ENCODE data around the gene BTRC. TPM values are rescaled to one million over a fixed set of nuclear protein-coding genes. Genes with fewer than 3 reads are reported as not detected.

Gene BTRC
- total and polyA plus RNA-seq, 8 donors: 3.5 to 14.5 (median 4.7) TPM

DNA sequence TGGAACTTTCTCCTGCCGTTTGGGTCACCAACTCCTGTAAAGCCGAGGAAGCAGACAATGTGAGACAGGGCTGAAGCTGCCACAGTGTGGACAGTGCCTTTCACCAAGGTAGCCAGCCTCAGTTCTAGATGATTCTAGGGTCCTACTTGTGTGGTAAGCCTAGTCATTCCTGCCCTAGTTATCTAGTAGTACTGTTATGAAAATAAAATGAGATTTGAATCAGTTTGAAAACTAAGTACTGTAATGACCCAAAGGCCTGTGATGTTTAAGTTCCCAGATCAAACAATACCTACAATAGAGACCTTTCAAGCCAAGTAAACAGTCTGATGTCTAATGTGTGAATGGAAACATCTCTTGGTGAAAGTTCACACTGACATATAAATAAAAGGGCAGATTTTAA lies 197.0 kb downstream of the BTRC start:
- no peak for DNase-seq
- Histone ChIP-seq H3K9me3 (no peaks in the 10 kb centered on the region), H3K27me3 (no peaks in the 10 kb centered on the region), H3K4me3 (no peak overlapping the region), H3K4me1 (peaks cover 0 to 14% (median 6%) of the 10 kb centered on the region in 4 donors), H3K36me3 (peaks cover 6 to 54% (median 46%) of the 10 kb centered on the region in 4 donors), H3K27ac (no peak overlapping the region)
- TF ChIP-seq POLR2AphosphoS5 (IDR thresholded peaks at IDR 0.05) (no peak), EP300 (IDR thresholded peaks at IDR 0.05) (no peak), CTCF (IDR thresholded peaks at IDR 0.05) (no peak), POLR2A (IDR thresholded peaks at IDR 0.05) (no peak)
- intact Hi-C loops (cut with DNase I; ENCODE audit: low total_unique reads): no loop called here
- WGBS, 5 donors: 85 to 93% (median 89%) methylated on average over 2 of the region's 2 CpGs

DNA sequence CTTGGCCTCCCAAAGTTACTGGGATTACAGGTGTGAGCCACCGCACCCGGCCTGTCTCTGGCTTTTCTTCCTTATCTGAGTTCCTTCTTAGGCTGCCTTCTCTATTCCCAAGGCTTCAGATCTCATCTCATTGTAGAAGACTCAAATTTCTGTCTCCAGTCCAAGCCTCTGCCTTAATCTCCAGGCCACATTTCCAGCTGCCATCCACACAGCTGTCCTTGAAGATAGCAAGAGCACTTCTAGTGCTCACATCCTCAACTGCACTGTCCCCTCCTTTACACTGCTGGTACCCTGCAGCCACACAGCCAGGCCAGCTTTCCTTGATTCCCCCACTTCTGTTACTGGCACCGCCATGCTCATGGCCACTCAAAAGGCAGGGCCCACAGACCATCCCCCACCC lies 198.5 kb downstream of the BTRC start:
- H3K9me3 ChIP-seq: no peaks in the 10 kb centered on the region
- no peak for DNase-seq
- TF ChIP-seq CTCF (IDR thresholded peaks at IDR 0.05): no peak
- TF ChIP-seq EP300 (IDR thresholded peaks at IDR 0.05): no peak
- no peak for TF ChIP-seq POLR2AphosphoS5 (IDR thresholded peaks at IDR 0.05)
- TF ChIP-seq POLR2A (IDR thresholded peaks at IDR 0.05): no peak
- WGBS, 5 donors: 91 to 98% (median 95%) methylated on average over 3 of the region's 3 CpGs
- intact Hi-C loops (cut with DNase I; ENCODE audit: low total_unique reads): no loop called here
- H3K36me3 ChIP-seq: peaks cover 6 to 57% (median 46%) of the 10 kb centered on the region in 4 donors
- peaks cover 0 to 14% (median 6%) of the 10 kb centered on the region in 4 donors for H3K4me1 ChIP-seq
- no peak overlapping the region for H3K4me3 ChIP-seq
- H3K27me3 ChIP-seq: no peaks in the 10 kb centered on the region
- H3K27ac ChIP-seq: no peak overlapping the region

DNA sequence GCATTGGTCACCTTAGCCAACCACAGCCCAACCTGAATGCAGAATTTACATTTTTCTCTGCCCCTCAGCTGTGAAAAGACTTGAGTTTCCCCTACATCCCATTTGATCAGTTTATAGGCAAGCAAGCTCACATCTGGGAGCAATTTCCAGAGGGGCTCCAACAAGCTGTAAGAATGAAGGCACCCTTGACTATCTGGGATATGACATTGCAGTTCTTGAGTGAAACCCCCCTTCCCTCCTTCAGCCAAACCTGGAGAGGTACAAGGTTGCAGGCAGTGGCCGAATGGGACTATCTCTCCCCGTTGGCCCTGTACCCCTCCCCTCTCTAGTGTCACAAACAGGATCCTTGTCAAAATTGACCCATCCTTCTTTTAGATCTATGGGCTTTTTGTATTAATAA lies 203.6 kb downstream of the BTRC start:
- no peaks in the 10 kb centered on the region for H3K4me1 ChIP-seq
- H3K9me3 ChIP-seq: no peaks in the 10 kb centered on the region
- H3K27me3 ChIP-seq: peaks cover 0 to 29% (median 0%) of the 10 kb centered on the region in 3 donors
- no peak overlapping the region for H3K4me3 ChIP-seq
- DNase-seq: no peak
- intact Hi-C loops (cut with DNase I; ENCODE audit: low total_unique reads): no loop called here
- 82 to 86% (median 83%) methylated on average over 2 of the region's 2 CpGs for WGBS, 5 donors
- peaks cover 6 to 37% (median 26%) of the 10 kb centered on the region in 4 donors for H3K36me3 ChIP-seq
- H3K27ac ChIP-seq: no peak overlapping the region
- TF ChIP-seq POLR2A (IDR thresholded peaks at IDR 0.05) (no peak), EP300 (IDR thresholded peaks at IDR 0.05) (no peak), CTCF (IDR thresholded peaks at IDR 0.05) (no peak), POLR2AphosphoS5 (IDR thresholded peaks at IDR 0.05) (no peak)

DNA sequence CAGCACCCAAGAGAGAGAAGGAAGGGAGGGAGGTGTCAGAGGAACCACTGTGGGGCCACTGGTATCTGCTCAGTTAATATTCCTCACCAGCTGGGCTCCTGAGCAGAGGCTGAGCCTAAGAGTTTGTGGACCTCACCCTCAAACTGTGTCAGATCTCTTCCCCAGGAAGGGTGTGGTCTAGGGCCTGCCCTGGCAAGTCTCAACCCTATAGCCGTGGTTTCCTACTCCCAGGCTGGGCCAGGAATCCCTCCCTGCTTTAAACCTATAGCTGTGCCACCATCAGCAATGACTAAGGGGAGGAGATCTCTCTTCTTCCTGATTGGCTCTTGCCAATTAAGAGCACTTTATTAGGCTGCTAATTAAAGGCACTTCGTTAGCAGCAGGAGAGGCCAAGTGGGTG lies 204.2 kb downstream of the BTRC start:
- TF ChIP-seq CTCF (IDR thresholded peaks at IDR 0.05): no peak
- TF ChIP-seq EP300 (IDR thresholded peaks at IDR 0.05): no peak
- no peak for TF ChIP-seq POLR2AphosphoS5 (IDR thresholded peaks at IDR 0.05)
- TF ChIP-seq POLR2A (IDR thresholded peaks at IDR 0.05): no peak
- Histone ChIP-seq H3K27me3 (peaks cover 0 to 35% (median 4%) of the 10 kb centered on the region in 3 donors), H3K4me1 (no peaks in the 10 kb centered on the region), H3K36me3 (peaks cover 5 to 31% (median 20%) of the 10 kb centered on the region in 4 donors), H3K27ac (no peak overlapping the region), H3K4me3 (no peak overlapping the region), H3K9me3 (no peaks in the 10 kb centered on the region)
- intact Hi-C loops (cut with DNase I; ENCODE audit: low total_unique reads): no loop called here
- DNase-seq: no peak
- WGBS, 5 donors: 42 to 72% (median 58%) methylated on average over 2 of the region's 2 CpGs

All from stomach (tissue), 9 donors.